Endothelial cell of umbilical vein (primary cell): ENCODE measurements around the gene LANCL2.

Experiments used
- MAX ChIP-seq: IDR thresholded peaks from 2 replicates; pipeline ENCODE4 v1.6.1; 2011; ENCODE audit not compliant: insufficient read depth, insufficient read length
- TF ChIP-seq, protein P1 (sequence below), 2 donors: IDR thresholded peaks; 1 replicate in 1 of 2; 2 replicates in 1 of 2; pipeline ENCODE4 v1.5.1; 2011; ENCODE audit warnings: low read length in 2 of 2, mild to moderate bottlenecking in 2 of 2, moderate library complexity in 2 of 2, control low read depth in 1 of 2, inconsistent platforms in 1 of 2, low read depth in 1 of 2; ENCODE audit not compliant: insufficient read depth in 1 of 2; ENCODE audit errors: extremely low read depth in 1 of 2

GRCh38 chr7:55339033-55340000 is 25.8 kb upstream of the LANCL2 start:
- TF ChIP-seq, protein P1, sequence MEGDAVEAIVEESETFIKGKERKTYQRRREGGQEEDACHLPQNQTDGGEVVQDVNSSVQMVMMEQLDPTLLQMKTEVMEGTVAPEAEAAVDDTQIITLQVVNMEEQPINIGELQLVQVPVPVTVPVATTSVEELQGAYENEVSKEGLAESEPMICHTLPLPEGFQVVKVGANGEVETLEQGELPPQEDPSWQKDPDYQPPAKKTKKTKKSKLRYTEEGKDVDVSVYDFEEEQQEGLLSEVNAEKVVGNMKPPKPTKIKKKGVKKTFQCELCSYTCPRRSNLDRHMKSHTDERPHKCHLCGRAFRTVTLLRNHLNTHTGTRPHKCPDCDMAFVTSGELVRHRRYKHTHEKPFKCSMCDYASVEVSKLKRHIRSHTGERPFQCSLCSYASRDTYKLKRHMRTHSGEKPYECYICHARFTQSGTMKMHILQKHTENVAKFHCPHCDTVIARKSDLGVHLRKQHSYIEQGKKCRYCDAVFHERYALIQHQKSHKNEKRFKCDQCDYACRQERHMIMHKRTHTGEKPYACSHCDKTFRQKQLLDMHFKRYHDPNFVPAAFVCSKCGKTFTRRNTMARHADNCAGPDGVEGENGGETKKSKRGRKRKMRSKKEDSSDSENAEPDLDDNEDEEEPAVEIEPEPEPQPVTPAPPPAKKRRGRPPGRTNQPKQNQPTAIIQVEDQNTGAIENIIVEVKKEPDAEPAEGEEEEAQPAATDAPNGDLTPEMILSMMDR (IDR thresholded peaks at IDR 0.05; ENCODE audit: extremely low read depth in 1 of 2, insufficient read depth in 1 of 2, low read depth in 1 of 2, low read length in 2 of 2) = no peak
- no peak for TF ChIP-seq MAX
